H1 (cell line): ENCODE data around the gene KRT77. TPM values are rescaled to one million over a fixed set of nuclear protein-coding genes. Genes with fewer than 3 reads are reported as not detected.

Experiments
- BRCA1 ChIP-seq: IDR thresholded peaks from 2 replicates; pipeline ENCODE4 v1.6.1; 2012; ENCODE audit warnings: low read depth, low read length, improper control_type of control experiment
- POLR2AphosphoS5 ChIP-seq: IDR thresholded peaks from 2 replicates; pipeline ENCODE4 v1.6.1; 2011; ENCODE audit warnings: low read depth, low read length
- RNF2 ChIP-seq: fragments of 200-900, 300-1000 bp; sonication (generic); IDR thresholded peaks from 2 replicates; pipeline ENCODE4 v1.7.1; 2016; ENCODE audit warnings: borderline replicate concordance, low read depth, mild to moderate bottlenecking, antibody characterized with exemption, low read length; ENCODE audit not compliant: poor library complexity, severe bottlenecking; ENCODE audit errors: missing control alignments
- polyA plus RNA-seq, 7 experiments: library from polyadenylated mRNA; depleted of rRNA in 3 of 7; stranded (reverse) in 5 of 7; unstranded in 2 of 7; fragments of >200 nt in 5 of 7; fragments of 200-250 nt in 2 of 7; gene quantifications; 1 replicate in 5 of 7; 2 replicates in 1 of 7; 4 replicates in 1 of 7; pipeline versions ENCODE4 v1.2.1 to v1.2.3, GENCODE V29; 2011 to 2013; ENCODE audit warnings: missing spikeins in 2 of 7, mixed read lengths in 2 of 7
- total RNA-seq: library from RNA; stranded (reverse); fragmentation: NEBNext Ultra II Directional; extraction: Animal tissue kit (Norgen Biotek cat#: 25700); gene quantifications from 2 replicates; pipeline ENCODE4 v1.2.1, GENCODE V29; 2021

KRT77 gene
- total and polyA plus RNA-seq, 2 of the 8 experiments (the other 6 are each of a cell fraction or from before 2014, with no cell fraction given), result 0.02 TPM; not detected in 1

GRCh38 chr12:52740584-52740983, 37.3 kb upstream of the KRT77 start (continued):
- TF ChIP-seq RNF2 (no peak), POLR2AphosphoS5 (no peak), BRCA1 (no peak)
